DMS114 treated with DMSO at 0.1 percent for 48 hours (cell line): ENCODE data around the gene PPP1R9A.

ENCODE experiments used
- DNase-seq: peaks from one replicate; lab custom pipeline; 2025; ENCODE audit not compliant: unreplicated experiment; lab: John Stamatoyannopoulos, UW

Gene PPP1R9A

DNA sequence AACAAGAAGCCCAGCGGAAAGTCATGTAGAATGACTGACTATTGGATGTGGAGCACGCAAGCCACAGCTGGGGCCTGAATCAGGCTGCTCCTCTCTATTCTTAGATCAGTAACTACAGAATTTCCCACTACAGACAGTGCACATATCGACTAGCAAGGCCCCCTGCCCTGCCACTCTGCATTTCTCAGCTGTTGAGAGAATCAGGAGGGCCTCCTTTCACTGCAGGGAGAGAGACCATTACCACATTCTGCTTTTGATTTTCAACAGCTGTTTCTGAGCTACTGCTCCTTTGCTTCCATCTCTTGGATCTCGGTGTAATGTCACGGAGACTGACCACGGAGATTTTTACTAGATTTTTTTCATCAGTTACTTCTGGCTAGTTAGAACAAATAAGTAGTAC, 343.2 kb downstream of the PPP1R9A start:
- DNase-seq, result no peak

DNA sequence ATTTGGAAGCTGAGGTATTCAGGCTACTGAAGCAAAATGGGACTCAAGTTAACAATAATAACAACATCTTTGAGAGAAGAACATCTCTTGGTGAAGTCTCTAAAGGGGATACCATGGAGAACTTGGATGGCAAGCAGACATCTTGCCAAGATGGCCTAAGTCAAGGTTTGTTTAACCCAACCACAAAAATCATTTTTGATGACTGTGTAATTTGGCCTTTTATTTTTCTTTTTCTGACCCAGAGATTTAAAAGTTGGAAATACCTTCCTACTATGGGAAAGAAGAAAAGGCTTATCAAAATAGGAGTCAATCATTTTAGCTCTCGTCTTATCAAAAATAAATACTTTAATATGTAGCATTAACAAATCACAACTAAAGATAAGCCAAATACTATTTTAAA, 344.6 kb downstream of the PPP1R9A start:
- no peak for DNase-seq

DNA sequence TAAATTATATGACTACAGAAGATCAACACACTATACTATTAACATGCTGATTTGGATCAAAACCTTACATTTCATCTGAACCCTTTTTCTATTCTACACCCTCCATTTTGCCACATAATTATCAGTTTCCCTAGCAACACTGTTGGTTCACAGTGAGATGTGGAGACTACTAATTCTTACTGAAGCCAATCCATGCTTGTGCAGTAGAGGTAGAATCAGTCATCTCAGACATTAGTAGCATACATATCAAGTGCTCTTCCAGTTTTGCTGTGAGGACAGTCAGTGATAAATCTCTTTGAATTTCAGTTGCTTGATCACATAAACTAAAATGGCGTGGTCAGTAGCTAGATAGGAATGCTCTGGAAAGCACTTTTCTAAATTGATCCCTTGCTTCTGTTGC, 346.6 kb downstream of the PPP1R9A start:
- no peak for DNase-seq

DNA sequence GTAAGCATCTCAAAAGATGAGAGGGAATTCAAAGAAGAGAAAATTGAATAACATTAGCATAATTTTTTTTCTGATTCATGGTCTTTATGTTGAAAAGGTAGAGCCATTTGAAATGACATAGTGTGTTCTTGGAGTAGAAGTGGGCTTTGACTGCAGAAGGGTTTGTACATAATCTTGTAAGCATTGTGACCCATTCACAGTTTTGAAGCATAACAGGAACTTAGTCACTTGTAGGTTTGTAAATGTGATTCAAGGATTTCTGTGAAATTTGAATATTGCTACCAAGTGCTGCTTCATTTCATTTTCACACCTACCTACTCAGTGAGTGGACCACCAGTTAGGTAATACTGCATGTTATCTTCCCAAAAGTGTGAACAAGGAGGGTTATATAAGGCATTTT, 348.3 kb downstream of the PPP1R9A start:
- no peak for DNase-seq

DNA sequence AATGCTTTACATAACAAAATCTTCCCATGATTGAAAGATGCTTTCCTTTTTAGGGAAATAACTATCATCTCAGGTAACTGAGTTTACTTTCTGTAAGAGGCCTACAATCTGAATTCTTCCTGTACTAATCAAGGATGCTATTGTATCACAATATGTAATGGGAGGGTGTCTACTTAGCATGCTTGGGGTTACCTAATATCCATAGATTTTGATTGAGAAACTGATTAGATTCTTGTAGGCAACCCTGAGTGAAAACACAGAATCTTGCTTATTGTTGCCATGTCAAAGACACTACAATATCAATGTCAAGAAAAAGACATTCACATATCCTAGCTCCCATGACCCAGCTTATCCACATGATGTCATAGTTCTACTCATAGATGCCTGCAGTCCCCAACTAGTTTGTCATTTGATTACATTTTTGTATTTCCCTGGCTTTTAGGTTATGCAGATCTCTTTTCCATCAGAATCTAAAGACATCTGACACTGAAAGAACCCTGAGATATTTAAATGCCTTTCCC, 354.6 kb downstream of the PPP1R9A start:
- DNase-seq, result no peak

DNA sequence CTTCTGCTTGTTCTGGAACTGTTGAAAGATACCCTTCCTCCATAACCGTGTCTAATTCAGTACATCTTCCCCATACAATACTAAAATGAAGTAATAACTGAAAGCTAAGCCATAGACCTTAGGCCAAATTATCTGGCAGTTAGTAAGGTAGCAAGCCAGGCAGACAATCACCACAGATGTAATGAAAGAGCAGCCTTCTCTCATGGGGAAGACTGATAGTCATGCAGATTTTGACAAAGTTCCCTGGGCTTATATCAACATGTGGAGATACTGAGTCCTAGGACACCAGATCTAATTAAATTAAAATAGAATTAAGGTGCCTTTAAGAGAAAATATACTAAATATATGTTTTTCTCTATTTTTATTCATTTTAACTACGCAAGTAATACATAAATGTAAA, 355.5 kb downstream of the PPP1R9A start:
- no peak for DNase-seq

DNA sequence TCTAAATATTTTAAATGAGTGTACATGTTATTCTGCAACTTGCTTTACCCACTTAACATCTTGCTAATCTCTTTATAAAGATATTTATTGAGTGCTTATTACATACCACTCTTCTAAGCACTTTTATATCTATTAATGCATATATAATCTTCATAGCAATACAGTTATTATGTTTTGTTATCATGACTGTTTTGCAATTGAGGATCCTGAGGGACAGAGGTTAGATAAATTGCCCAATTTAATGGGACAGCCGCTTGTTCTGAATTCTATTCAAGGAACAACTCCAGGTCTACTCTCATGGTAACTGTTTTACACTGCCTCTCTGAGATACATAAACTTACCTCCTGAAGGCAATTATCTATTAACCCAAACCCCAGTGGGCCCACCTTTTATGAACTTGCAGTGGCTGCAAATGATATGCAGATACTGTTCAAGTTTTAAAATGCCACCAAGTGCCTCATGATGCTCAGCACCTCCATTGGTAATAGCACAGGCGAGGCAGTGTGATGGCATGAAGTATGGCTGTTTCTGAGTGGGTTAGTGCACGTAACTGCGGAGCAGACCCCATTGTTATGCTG, 356.5 kb downstream of the PPP1R9A start:
- DNase-seq, result no peak

DNA sequence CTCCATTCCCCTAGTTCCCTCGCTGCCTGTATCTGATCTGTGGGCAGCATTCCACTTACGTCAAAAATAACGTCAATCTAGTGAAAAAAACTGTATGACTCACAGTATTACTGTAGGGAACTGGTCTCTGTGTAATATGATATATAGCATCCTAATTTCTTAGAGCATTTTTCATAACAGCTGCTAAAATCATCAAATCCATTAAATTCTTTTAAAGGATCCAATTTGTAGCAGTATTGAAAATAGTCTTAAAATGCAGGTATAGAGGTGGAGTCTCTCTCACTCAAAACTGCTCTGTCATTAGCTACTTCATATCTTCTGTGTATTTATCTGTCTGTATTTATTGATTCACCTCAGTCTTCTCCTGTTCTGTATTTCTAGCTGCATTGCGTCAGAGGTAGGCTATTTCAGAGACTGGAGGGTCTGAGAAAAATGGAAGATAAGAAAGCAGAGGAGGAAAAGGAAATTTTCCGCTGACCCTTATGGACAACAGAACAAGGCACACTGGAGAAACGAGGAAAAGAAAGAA, 357.0 kb downstream of the PPP1R9A start:
- no peak for DNase-seq

DNA sequence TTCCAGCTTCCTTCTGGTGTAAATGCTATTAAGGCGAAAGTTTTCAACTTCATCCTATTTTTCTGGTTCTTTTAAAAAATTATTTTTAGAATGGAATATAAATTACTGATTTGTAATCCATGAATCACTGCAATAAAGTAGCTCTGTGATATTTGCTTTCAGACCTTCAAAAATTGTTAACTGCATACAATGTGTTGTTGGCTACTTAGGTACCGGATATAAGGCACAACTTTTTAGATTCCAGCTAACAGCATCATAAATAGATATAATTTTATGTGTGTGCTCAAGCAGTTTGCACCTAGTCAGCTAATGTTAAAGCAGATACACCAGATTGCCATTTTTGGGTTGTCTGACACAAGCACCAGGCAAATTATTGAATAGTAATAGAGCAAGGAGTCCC, 358.2 kb downstream of the PPP1R9A start:
- DNase-seq, result no peak

DNA sequence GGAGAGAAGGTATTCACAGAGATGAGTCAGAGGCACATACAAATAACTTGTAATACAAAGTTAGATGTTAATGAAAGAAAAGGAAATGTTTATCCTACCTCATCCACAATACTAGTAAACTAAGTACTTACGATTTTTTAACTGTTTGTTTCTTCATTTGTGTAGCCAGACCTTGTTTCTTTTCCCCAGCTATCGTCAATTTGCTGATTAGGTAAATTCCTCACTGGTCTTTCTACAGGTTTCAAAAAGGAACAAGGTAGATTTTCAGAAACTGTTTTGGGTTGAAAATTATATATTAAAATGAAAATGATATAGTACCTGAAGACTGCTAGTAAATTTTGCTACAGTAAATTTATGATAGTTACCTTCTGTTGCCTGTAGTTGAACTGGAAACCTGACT, 360.4 kb downstream of the PPP1R9A start:
- no peak for DNase-seq

DNA sequence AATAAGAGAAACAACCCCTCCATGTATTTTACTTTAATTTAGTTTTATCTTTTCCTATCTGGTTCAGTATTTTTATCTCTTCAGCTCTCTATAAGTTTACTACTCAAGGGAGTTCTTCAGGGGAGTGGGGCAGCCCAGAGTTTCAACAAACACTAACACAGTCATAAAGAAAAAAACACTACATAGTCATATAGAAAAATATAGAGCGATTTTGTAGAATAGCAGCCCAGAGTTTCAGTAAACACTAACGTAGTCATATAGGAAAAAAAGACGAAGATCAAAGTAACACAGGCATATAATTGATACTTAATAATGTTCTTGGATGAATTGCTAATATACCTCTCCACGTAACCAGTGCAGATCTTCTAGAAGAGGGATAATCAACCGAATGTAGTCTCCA, 362.2 kb downstream of the PPP1R9A start:
- no peak for DNase-seq

DNA sequence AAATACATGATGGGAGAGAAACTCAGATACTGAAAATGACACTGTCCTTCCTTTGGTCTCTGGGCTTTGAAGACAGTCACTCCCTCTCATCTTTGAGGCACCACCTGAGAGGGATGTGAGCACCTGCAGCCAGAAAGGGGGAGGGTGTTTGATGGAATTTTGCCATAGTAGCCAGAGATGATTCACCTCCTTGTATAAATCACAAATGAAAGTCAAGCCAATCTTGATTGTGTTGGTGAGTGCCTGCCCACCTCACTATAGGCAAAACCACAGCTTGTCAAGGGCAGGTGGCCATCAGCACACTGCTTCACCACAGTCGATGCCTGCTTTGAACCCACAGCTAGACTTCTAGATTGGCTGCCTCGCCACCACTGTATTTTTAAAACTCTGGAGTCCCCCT, 368.7 kb downstream of the PPP1R9A start:
- DNase-seq, result no peak

DNA sequence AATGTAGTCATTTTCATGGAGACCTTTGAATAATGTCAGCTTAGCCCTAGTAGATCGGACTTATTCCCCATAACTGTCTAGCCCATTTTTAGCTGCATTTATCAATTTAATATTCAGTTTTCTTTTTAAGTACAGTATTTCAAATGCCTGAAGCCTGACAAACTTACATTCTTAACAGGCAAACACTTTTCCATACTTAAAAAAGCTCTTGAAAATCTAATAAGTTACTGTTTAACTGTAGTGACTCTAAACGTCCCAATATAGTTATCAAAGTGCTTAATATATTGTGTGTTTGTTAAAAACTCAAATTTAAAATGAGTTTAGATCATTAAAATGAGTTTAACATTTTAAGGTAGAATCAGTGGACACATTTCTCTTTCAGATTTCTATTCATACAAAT, 372.0 kb downstream of the PPP1R9A start:
- DNase-seq, result no peak

DNA sequence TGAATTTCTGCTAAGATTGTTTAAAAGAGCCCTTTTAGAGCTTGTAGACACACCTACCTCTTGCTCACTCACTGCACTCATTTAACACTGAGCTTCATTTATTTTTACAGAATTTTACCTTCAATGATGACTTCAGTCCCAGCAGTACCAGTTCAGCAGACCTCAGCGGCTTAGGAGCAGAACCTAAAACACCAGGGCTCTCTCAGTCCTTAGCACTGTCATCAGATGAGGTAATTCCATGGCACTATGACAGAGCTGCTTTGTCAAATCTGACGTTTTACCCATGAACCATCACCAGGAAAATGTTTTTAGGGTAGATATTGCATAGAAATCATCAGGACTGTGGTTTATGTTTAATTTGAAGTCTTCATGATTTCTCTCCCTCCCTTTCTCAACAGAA, 378.7 kb downstream of the PPP1R9A start:
- no peak for DNase-seq

DNA sequence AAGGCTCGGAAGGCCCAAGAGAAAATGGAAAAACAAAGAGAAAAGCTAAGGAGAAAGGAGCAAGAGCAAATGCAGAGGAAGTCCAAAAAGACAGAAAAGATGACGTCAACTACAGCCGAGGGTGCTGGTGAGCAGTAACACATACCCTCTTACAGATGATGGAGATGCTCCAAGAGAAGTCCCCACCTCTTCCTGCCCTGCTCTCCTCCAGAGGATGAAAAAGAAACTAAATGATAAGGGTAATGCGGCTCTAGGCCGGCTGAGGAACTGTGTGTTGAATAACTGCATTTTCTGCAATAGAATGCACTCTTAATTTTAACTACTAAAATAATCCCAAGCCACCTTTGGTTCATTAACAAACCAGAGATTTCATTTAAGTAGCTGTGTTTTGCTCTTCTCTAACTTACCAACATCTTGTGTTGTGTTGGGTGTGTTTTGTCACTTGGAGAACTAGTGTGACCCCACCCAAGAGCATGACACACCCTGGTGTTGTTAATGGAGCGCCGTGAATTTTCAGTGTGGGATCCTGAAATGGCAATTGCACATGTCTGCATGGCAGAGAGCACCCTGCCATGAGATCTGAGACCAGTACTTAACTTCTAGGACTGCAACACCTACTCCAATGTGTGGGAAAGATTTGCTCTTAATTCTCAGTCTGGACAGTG, 382.9 kb downstream of the PPP1R9A start:
- DNase-seq, result no peak

DNA sequence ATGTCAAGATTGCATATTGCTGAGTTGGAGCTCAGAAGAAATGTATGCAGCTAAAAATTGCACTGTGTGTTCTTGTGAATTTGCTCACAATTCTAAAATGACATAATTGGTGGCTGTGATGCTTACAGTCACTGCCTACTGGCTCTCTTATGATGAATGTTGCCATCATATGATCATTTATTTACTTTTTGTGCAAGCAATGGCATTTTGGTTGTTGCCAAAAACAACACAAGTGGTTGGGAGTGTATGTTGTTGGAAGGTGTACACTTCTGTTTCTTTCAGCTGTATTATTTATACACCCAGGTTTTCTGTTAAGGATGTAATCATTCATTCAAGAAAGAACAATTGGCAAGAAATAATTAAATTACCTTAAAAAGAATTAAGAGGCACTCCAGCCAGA, 388.0 kb downstream of the PPP1R9A start:
- no peak for DNase-seq

DNA sequence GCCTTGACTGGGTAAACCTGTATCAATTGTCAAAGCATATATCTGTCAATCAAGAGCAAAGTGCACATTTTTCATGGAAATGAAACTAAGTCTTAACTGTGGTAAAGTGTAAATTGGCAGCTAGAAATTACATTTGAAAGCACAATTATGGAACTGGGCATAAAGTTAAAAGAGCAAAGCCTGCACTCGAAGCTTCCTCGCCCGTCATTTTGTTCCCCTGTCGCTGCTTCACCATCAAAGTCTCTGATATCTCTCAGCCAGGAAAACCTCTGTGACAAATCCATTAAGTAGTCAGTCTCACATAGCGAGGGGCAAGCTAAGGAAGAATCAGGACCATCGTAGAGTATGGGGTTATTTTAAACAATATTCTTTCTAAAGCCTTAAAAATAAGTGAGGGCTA, 389.1 kb downstream of the PPP1R9A start:
- DNase-seq, result no peak

DNA sequence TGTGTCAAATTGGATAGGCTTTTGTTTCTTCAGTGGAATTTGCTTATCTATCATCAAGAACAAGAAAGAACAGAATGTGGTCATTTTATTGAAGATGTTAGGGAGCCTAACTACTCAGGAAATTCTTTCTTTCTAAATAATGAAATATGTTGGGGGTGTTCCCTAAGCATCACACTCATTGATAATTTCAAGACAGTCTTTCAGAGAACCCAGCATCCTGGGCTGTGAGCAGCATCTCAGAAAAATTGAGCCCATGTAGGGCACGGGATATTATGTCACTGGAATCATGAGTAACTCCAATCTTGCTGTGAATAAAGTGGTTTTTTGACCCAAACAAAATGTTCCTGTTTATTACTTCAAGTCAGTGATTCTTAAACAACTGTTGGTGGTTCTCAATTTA, 389.6 kb downstream of the PPP1R9A start:
- DNase-seq, result no peak

DNA sequence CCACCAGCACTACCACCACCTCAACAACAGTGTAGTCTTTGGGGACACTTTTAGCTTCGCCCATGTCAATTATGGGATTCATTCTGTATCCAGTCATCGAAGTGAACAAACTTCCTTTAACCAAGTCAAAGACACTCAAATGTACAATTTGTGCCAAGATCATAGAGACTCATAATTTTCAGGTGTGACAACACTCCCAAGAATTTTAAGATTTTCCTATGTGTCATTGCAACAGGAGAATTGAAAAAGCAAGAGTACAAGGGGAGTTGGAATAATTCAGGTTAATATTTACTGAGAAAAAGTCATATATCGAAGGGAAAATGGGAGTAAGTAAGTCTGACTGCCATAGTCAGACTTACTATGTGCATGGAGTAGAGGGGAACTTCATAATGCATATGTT, 390.7 kb downstream of the PPP1R9A start:
- no peak for DNase-seq

DNA sequence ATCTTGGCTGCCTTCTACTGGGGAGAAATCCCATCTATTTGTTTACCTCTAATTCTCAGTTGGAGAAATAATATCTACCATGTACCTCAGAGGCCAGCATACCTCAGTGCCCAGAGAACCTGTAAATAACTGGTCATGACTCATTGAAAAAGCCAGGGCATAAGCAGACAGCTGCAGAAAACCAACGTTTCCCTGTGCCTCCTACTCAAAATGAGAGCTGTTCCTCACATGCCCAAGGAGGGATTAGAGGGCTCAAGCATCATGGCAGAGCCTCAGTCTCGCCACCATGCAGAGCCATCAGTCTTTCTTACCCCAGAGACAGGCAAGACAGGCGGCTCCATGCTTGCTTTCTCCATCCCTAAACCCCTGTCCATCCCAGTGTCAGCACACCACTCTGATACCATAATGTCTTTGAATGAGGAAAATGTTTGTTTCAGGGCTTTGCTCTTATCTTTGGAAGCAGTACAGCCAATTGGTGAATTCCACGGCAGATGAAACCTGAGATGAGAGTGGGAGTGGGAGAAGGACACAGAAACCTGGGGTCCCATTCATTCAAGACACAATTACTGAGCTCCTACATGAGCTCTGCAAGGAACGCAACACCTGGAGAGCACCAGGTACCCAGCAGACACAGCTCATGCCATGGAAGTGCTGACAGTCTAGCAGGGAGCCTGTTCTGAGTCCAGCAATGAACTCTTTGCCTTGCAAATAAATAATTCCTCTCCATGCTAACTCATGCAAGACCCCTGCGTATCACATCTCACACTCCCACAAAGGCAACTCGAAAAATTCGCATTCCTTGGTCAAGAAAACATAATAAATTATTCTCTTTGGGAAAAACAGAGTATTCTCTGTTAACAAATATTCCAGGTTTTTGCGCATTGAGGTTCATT, 395.9 kb downstream of the PPP1R9A start:
- no peak for DNase-seq

DNA sequence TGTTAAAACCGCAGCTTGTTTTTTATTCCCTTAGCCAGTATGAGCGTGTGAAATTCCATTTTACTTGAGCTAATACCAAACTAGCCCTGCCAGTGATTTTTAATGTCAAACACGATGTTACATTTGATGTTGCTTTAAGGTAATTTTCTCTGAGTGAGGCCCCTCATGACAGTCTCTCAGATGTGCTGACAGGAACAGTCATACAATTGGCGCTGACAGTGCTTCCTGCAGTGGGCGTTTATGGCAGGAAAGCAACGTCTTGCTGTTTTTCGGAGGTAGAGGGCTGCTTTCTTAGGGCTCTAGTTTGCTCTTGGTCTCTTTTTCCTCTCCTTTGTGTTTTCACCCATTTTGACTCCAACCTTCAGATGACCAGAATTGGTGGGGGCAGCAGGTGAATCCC, 397.6 kb downstream of the PPP1R9A start:
- DNase-seq, result no peak

DNA sequence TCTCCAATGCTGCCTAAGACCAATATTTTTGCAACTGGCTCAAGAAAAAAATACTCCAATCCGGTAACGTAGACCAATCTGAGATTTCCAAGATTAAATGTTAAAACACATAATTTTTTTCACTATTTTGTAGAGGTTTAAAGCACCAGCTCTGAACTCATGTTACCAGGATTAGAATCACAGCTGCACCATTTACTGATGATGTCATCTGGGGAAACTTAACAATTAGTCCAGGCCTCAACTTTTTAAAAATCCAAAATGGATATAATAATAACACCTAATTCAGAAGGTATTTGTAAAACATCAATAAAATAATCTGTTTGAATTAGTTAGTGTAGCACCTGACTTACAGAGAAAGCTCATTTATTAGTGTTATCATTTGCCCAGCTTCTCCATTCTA, 402.6 kb downstream of the PPP1R9A start:
- DNase-seq, result no peak
